DND-41 (cell line): Measurements from ENCODE around the gene CEP63.

ENCODE experiments used
- ATAC-seq: fragments of 200-7000 bp; cut with Tn5 transposase; 3 replicates; pipeline ENCODE4 v1.9.1; 2021; ENCODE audit warnings: low read depth; ENCODE audit not compliant: insufficient read depth
- DNase-seq: peaks from one replicate; pipeline ENCODE4 v3.0.0-alpha.2; 2020
- H2AFZ ChIP-seq: 2 replicates; pipeline ENCODE4 v1.6.0; 2012; ENCODE audit warnings: low read depth, low read length
- H3K27ac ChIP-seq: 2 replicates; pipeline ENCODE4 v1.5.1; 2012; ENCODE audit warnings: low read length, inconsistent platforms
- H3K27me3 ChIP-seq: fragments of 200-600 bp; sonication (generic); 2 replicates; pipeline ENCODE4 v1.6.0; 2012; ENCODE audit warnings: low read length, mild to moderate bottlenecking, inconsistent platforms; ENCODE audit not compliant: insufficient read depth, poor library complexity
- H3K36me3 ChIP-seq: 2 replicates; pipeline ENCODE4 v1.5.1; 2012; ENCODE audit warnings: low read length, inconsistent platforms; ENCODE audit not compliant: insufficient read depth
- H3K4me1 ChIP-seq: 2 replicates; pipeline ENCODE4 v1.5.1; 2012; ENCODE audit warnings: mild to moderate bottlenecking, low read length; ENCODE audit not compliant: insufficient read depth
- H3K4me2 ChIP-seq: 2 replicates; pipeline ENCODE4 v1.6.0; 2012; ENCODE audit warnings: mild to moderate bottlenecking, moderate library complexity, low read length, inconsistent platforms; ENCODE audit not compliant: insufficient read depth
- H3K4me3 ChIP-seq, 2 experiments: fragments of 200-600 bp in 1 of 2; shearing (Covaris generic) in 1 of 2; 2 replicates each; pipeline ENCODE4 v1.5.1; 2012 to 2016; ENCODE audit warnings: inconsistent platforms in 2 of 2, low read length in 2 of 2, mild to moderate bottlenecking in 2 of 2, low read depth in 1 of 2, moderate library complexity in 1 of 2
- H3K79me2 ChIP-seq: 2 replicates; pipeline ENCODE4 v1.6.0; 2012; ENCODE audit warnings: low read length, inconsistent platforms; ENCODE audit not compliant: insufficient read depth
- H3K9ac ChIP-seq: 2 replicates; pipeline ENCODE4 v1.6.0; 2012; ENCODE audit warnings: low read depth, mild to moderate bottlenecking, inconsistent platforms, low read length, moderate library complexity
- H3K9me3 ChIP-seq: 2 replicates; pipeline ENCODE4 v1.5.1; 2012; ENCODE audit warnings: low read length, moderate library complexity, mild to moderate bottlenecking, inconsistent platforms; ENCODE audit not compliant: insufficient read depth, severe bottlenecking
- H4K20me1 ChIP-seq: 2 replicates; pipeline ENCODE4 v1.6.0; 2012; ENCODE audit warnings: low read length; ENCODE audit not compliant: insufficient read depth
- CTCF ChIP-seq: IDR thresholded peaks from 2 replicates; pipeline ENCODE4 v1.5.1; 2012; ENCODE audit warnings: borderline replicate concordance, low read length, moderate library complexity, mild to moderate bottlenecking; ENCODE audit not compliant: poor library complexity, severe bottlenecking; ENCODE audit errors: extremely low read depth
- EZH2 ChIP-seq: IDR thresholded peaks from 3 replicates; pipeline ENCODE4 v1.6.1; 2012; ENCODE audit warnings: borderline replicate concordance, low read depth, mild to moderate bottlenecking, moderate library complexity, low read length, inconsistent platforms; ENCODE audit not compliant: severe bottlenecking

The CEP63 gene

GRCh38 chr3:134617608-134618477 is 132.0 kb downstream of the CEP63 start:
- H3K9ac ChIP-seq: no peak overlapping the region
- TF ChIP-seq CTCF (no peak), EZH2 (no peak)
- peak; percentile 17; the same call in 1 of the 3 replicates for ATAC-seq

GRCh38 chr3:134618478-134619300 is 132.8 kb downstream of the CEP63 start:
- Histone ChIP-seq H4K20me1 (no peaks in the 10 kb centered on the region), H3K4me3 (no peak overlapping the region), H3K9ac (no peak overlapping the region), H3K27me3 (no peaks in the 10 kb centered on the region), H3K4me1 (no peaks in the 10 kb centered on the region), H3K27ac (no peak overlapping the region), H3K79me2 (no peaks in the 10 kb centered on the region), H3K36me3 (no peaks in the 10 kb centered on the region), H3K4me2 (no peak overlapping the region), H3K9me3 (no peaks in the 10 kb centered on the region), H2AFZ (no peak overlapping the region)
- ATAC-seq (no peak), DNase-seq (no peak)
- TF ChIP-seq EZH2 (no peak), CTCF (no peak)

More at GRCh38 chr3:134617608-134618477, 132.0 kb downstream of the CEP63 start:
- no peak overlapping the region for H3K27ac ChIP-seq
- no peaks in the 10 kb centered on the region for H3K27me3 ChIP-seq
- no peak for DNase-seq
- H3K9me3 ChIP-seq: no peaks in the 10 kb centered on the region
- no peak overlapping the region for H2AFZ ChIP-seq
- no peak overlapping the region for H3K4me3 ChIP-seq
- H3K36me3 ChIP-seq: no peaks in the 10 kb centered on the region
- H4K20me1 ChIP-seq: no peaks in the 10 kb centered on the region
- H3K4me1 ChIP-seq: no peaks in the 10 kb centered on the region
- no peak overlapping the region for H3K4me2 ChIP-seq
- no peaks in the 10 kb centered on the region for H3K79me2 ChIP-seq

GRCh38 chr3:134619301-134619615 is 133.4 kb downstream of the CEP63 start:
- ATAC-seq: no peak
- Histone ChIP-seq H3K27ac (no peak overlapping the region), H3K36me3 (no peaks in the 10 kb centered on the region), H3K9me3 (no peaks in the 10 kb centered on the region), H3K4me2 (no peak overlapping the region), H3K27me3 (no peaks in the 10 kb centered on the region), H3K9ac (no peak overlapping the region), H3K4me3 (no peak overlapping the region), H2AFZ (no peak overlapping the region), H4K20me1 (no peaks in the 10 kb centered on the region), H3K79me2 (no peaks in the 10 kb centered on the region), H3K4me1 (no peaks in the 10 kb centered on the region)
- DNase-seq: no peak
- TF ChIP-seq EZH2: no peak
- TF ChIP-seq CTCF: no peak
